HepG2 (cell line): ENCODE results near the gene DUSP22. TPM values are rescaled to one million over a fixed set of nuclear protein-coding genes. Genes with fewer than 3 reads are reported as not detected.
A peak's percentile ranks its signal among the peaks of the same experiment; 100 is the strongest.

Source experiments
- ATAC-seq: fragments of 200-7000 bp; cut with Tn5 transposase; 3 replicates; pipeline ENCODE4 v1.9.1; 2020; ENCODE audit warnings: mild to moderate bottlenecking, moderate library complexity
- BruUV-seq: library from RNA; stranded (reverse); fragments of 400-500 nt; replicated peaks from 2 replicates; lab custom pipeline; 2021; lab: Mats Ljungman, UMichigan
- CTCF ChIA-PET: fragments of 300-600 bp; formaldehyde crosslinking; extraction: SDS; loops from one replicate; lab custom pipeline; 2021; ENCODE audit warnings: low total read pairs, inconsistent platforms, low intra/inter-chr PET ratio; lab: Yijun Ruan, JAX
- POLR2A ChIA-PET: fragments of 350-600 bp; sonication (Branson Sonifier 250); formaldehyde crosslinking; loops from one replicate; lab custom pipeline; 2020; ENCODE audit warnings: antibody characterized with exemption, inconsistent platforms; lab: Yijun Ruan, JAX
- DNase-seq: peaks from one replicate; pipeline ENCODE4 v3.0.0-alpha.2; 2015; ENCODE audit warnings: low spot score
- FAIRE-seq: peaks from 3 replicates; lab custom pipeline; 2011; peaks lifted over from hg19 to GRCh38; lab: Jason Lieb, UNC
- H2AFZ ChIP-seq: one replicate; pipeline ENCODE4 v1.6.1; 2011; ENCODE audit warnings: low read length, inconsistent platforms
- H3K27ac ChIP-seq: fragments of 300-600 bp; 3 replicates; pipeline ENCODE4 v1.8.0; 2011; ENCODE audit warnings: mixed run types, mild to moderate bottlenecking, mixed read lengths, low read length, inconsistent platforms; ENCODE audit not compliant: insufficient read depth; ENCODE audit errors: extremely low read length
- H3K27me3 ChIP-seq, 2 experiments: fragments of 200-600 bp in 1 of 2; 2 replicates in 1 of 2; 3 replicates in 1 of 2; pipeline versions ENCODE4 v1.6.0 to v1.8.0; 2011; ENCODE audit warnings: low read length in 2 of 2, mild to moderate bottlenecking in 2 of 2, moderate library complexity in 2 of 2, inconsistent platforms in 1 of 2; ENCODE audit not compliant: insufficient read depth in 2 of 2, control insufficient read depth in 1 of 2
- H3K36me3 ChIP-seq, 2 experiments: fragments of 200-600 bp in 1 of 2; replicated peaks in 1 of 2; 2 replicates in 1 of 2; 3 replicates in 1 of 2; pipeline versions ENCODE4 v1.5.1 to v1.8.0; 2011; ENCODE audit warnings: low read length in 2 of 2, inconsistent platforms in 1 of 2; ENCODE audit not compliant: insufficient read depth in 2 of 2, control insufficient read depth in 1 of 2
- H3K4me1 ChIP-seq: 2 replicates; pipeline ENCODE4 v1.5.1; 2012; ENCODE audit warnings: low read length, inconsistent platforms; ENCODE audit not compliant: insufficient read depth
- H3K4me2 ChIP-seq: 2 replicates; pipeline ENCODE4 v1.6.0; 2011; ENCODE audit warnings: low read depth, low read length, inconsistent platforms
- H3K4me3 ChIP-seq, 3 experiments: fragments of 200-600 bp in 1 of 3; sonication (generic), shearing (Covaris generic) in 1 of 3; replicated peaks in 1 of 3; 2 replicates each; pipeline ENCODE4 v1.5.1; 2011 to 2016; ENCODE audit warnings: low read length in 3 of 3, inconsistent platforms in 2 of 3, low read depth in 2 of 3, mild to moderate bottlenecking in 2 of 3, control low read depth in 1 of 3, mixed read lengths in 1 of 3; ENCODE audit not compliant: insufficient read depth in 1 of 3
- H3K79me2 ChIP-seq: one replicate; pipeline ENCODE4 v1.6.1; 2011; ENCODE audit warnings: low read length, inconsistent platforms; ENCODE audit not compliant: insufficient read depth
- H3K9ac ChIP-seq: 2 replicates; pipeline ENCODE4 v1.6.0; 2011; ENCODE audit warnings: mild to moderate bottlenecking, low read depth, low read length, inconsistent platforms; ENCODE audit not compliant: insufficient read depth
- H3K9me3 ChIP-seq: 2 replicates; pipeline ENCODE4 v1.5.1; 2012; ENCODE audit warnings: mild to moderate bottlenecking, low read length
- H4K20me1 ChIP-seq: 2 replicates; pipeline ENCODE4 v1.6.0; 2011; ENCODE audit warnings: inconsistent platforms, mild to moderate bottlenecking, low read length, moderate library complexity; ENCODE audit not compliant: insufficient read depth
- BRD4 ChIP-seq: sonication (generic); formaldehyde crosslinking; IDR thresholded peaks from 2 replicates; pipeline ENCODE4 v1.4.0; 2020; ENCODE audit warnings: missing genetic modification reagents
- BRF2 ChIP-seq: sonication (generic); formaldehyde crosslinking; IDR thresholded peaks from 2 replicates; pipeline ENCODE4 v1.8.1; 2022; ENCODE audit warnings: mild to moderate bottlenecking, missing genetic modification reagents
- CHD2 ChIP-seq: IDR thresholded peaks from 2 replicates; pipeline ENCODE4 v1.6.1; 2011; ENCODE audit warnings: low read depth, low read length, improper control_type of control experiment
- GFI1 ChIP-seq: sonication (generic); formaldehyde crosslinking; IDR thresholded peaks from 2 replicates; pipeline ENCODE4 v1.5.0; 2020; ENCODE audit warnings: missing genetic modification reagents, mild to moderate bottlenecking, borderline replicate concordance
- NR1H2 ChIP-seq: sonication (generic); formaldehyde crosslinking; IDR thresholded peaks from 2 replicates; pipeline ENCODE4 v1.8.1; 2022; ENCODE audit warnings: low read depth, missing genetic modification reagents, borderline replicate concordance
- POLR2AphosphoS5 ChIP-seq: IDR thresholded peaks from 2 replicates; pipeline ENCODE4 v1.6.1; 2012; ENCODE audit warnings: low read depth, low read length
- SALL2 ChIP-seq: sonication (generic); formaldehyde crosslinking; IDR thresholded peaks from 2 replicates; pipeline ENCODE4 v1.8.1; 2023; ENCODE audit warnings: mild to moderate bottlenecking, missing genetic modification reagents, inconsistent platforms
- SYNCRIP ChIP-seq: fragments of 200-400 bp; formaldehyde crosslinking; IDR thresholded peaks from 2 replicates; pipeline ENCODE4 v1.6.1; 2018; ENCODE audit warnings: mild to moderate bottlenecking, low read depth, low read length; ENCODE audit not compliant: insufficient read depth
- ZFAT ChIP-seq: sonication (generic); formaldehyde crosslinking; conservative IDR thresholded peaks from 2 replicates; pipeline ENCODE4 v1.8.1; 2023; ENCODE audit warnings: missing genetic modification reagents, inconsistent platforms
- ZMAT5 ChIP-seq: sonication (generic); formaldehyde crosslinking; IDR thresholded peaks from 2 replicates; pipeline ENCODE4 v1.5.0; 2020; ENCODE audit warnings: mild to moderate bottlenecking, low read depth, missing genetic modification reagents, borderline replicate concordance
- WGBS: methylation state at CpG from one replicate; pipeline ENCODE4 v1.1.6; 2017; ENCODE audit warnings: low lambda C conversion rate; 5-methylcytosine and 5-hydroxymethylcytosine counted together
- in situ Hi-C: cut with HindIII; loops from 2 replicates; pipeline ENCODE4 v1.10.0; 2017; ENCODE audit warnings: low pct_unique_long_range_greater_than_20kb; ENCODE audit not compliant: extremely low pct_ligation_motif_present
- intact Hi-C: fragments of 100-400 bp; cut with micrococcal nuclease; formaldehyde crosslinking; loops from one replicate; pipeline ENCODE4 v1.10.0; 2022; ENCODE audit not compliant: unreplicated experiment
- polyA plus RNA-seq, 8 experiments: library from polyadenylated mRNA; depleted of rRNA in 3 of 8; stranded (reverse) in 7 of 8; unstranded in 1 of 8; fragments of >200 nt; fragmentation: Illumina TruSeq in 4 of 8; extraction: Trizol in 4 of 8; gene quantifications; 2 replicates each; pipeline versions ENCODE4 v1.2.1 to v1.2.3, GENCODE V29; 2011 to 2016; ENCODE audit warnings: low read depth in 4 of 8, missing spikeins in 1 of 8, mixed read lengths in 1 of 8; ENCODE audit not compliant: insufficient read depth in 1 of 8
- total RNA-seq, 5 experiments: library from RNA; depleted of rRNA; stranded (reverse); fragments of >200 nt; fragmentation: Illumina TruSeq; extraction: Trizol; gene quantifications; 2 replicates each; pipeline ENCODE4 v1.2.3, GENCODE V29; 2016; ENCODE audit warnings: low read depth in 1 of 5
- TF ChIP-seq, protein P1 (sequence below): sonication (generic); formaldehyde crosslinking; IDR thresholded peaks from 2 replicates; pipeline ENCODE4 v1.4.0; 2020; ENCODE audit warnings: missing genetic modification reagents
- TF ChIP-seq, protein P2 (sequence below): sonication (generic); formaldehyde crosslinking; IDR thresholded peaks from 2 replicates; pipeline ENCODE4 v1.4.0; 2020; ENCODE audit warnings: missing genetic modification reagents

The DUSP22 gene
- total and polyA plus RNA-seq, 2 of the 13 experiments (the other 11 are each of a cell fraction or from before 2014, with no cell fraction given), result 20.2 to 32.8 TPM

GRCh38 chr6:358432-358831, 66.1 kb downstream of the DUSP22 start:
- ChIA-PET CTCF (no interaction called here), POLR2A (no interaction called here)
- Histone ChIP-seq H4K20me1 (no peaks in the 10 kb centered on the region), H3K4me3 (no peak overlapping the region), H3K27ac (no peak overlapping the region), H2AFZ (no peak overlapping the region), H3K4me2 (no peak overlapping the region), H3K9ac (no peak overlapping the region), H3K9me3 (no peaks in the 10 kb centered on the region), H3K79me2 (no peaks in the 10 kb centered on the region), H3K36me3 (no peaks in the 10 kb centered on the region), H3K27me3 (peaks cover 0 to 12% of the 10 kb centered on the region in 2 experiments; a peak in 3 of 5 replicates), H3K4me1 (peaks cover 16% of the 10 kb centered on the region)
- BruUV-seq, result no TSS peak
- DNase-seq (no peak), ATAC-seq (peak; percentile 4; the same call in 2 of the 3 replicates), FAIRE-seq (no peak)
- 36% methylated on average over 4 of the region's 4 CpGs for WGBS
- TF ChIP-seq, protein P1, sequence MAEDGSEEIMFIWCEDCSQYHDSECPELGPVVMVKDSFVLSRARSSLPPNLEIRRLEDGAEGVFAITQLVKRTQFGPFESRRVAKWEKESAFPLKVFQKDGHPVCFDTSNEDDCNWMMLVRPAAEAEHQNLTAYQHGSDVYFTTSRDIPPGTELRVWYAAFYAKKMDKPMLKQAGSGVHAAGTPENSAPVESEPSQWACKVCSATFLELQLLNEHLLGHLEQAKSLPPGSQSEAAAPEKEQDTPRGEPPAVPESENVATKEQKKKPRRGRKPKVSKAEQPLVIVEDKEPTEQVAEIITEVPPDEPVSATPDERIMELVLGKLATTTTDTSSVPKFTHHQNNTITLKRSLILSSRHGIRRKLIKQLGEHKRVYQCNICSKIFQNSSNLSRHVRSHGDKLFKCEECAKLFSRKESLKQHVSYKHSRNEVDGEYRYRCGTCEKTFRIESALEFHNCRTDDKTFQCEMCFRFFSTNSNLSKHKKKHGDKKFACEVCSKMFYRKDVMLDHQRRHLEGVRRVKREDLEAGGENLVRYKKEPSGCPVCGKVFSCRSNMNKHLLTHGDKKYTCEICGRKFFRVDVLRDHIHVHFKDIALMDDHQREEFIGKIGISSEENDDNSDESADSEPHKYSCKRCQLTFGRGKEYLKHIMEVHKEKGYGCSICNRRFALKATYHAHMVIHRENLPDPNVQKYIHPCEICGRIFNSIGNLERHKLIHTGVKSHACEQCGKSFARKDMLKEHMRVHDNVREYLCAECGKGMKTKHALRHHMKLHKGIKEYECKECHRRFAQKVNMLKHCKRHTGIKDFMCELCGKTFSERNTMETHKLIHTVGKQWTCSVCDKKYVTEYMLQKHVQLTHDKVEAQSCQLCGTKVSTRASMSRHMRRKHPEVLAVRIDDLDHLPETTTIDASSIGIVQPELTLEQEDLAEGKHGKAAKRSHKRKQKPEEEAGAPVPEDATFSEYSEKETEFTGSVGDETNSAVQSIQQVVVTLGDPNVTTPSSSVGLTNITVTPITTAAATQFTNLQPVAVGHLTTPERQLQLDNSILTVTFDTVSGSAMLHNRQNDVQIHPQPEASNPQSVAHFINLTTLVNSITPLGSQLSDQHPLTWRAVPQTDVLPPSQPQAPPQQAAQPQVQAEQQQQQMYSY (CRISPR knock-in tag), result no peak
- TF ChIP-seq SALL2 (no peak), CHD2 (no peak), POLR2AphosphoS5 (no peak), ZFAT (CRISPR knock-in tag) (no peak), ZMAT5 (CRISPR knock-in tag) (no peak), NR1H2 (CRISPR knock-in tag) (no peak), BRF2 (CRISPR knock-in tag) (no peak), GFI1 (CRISPR knock-in tag) (no peak), SYNCRIP (no peak), BRD4 (CRISPR knock-in tag) (no peak)
- TF ChIP-seq, protein P2, sequence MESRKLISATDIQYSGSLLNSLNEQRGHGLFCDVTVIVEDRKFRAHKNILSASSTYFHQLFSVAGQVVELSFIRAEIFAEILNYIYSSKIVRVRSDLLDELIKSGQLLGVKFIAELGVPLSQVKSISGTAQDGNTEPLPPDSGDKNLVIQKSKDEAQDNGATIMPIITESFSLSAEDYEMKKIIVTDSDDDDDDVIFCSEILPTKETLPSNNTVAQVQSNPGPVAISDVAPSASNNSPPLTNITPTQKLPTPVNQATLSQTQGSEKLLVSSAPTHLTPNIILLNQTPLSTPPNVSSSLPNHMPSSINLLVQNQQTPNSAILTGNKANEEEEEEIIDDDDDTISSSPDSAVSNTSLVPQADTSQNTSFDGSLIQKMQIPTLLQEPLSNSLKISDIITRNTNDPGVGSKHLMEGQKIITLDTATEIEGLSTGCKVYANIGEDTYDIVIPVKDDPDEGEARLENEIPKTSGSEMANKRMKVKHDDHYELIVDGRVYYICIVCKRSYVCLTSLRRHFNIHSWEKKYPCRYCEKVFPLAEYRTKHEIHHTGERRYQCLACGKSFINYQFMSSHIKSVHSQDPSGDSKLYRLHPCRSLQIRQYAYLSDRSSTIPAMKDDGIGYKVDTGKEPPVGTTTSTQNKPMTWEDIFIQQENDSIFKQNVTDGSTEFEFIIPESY, result no peak
- intact Hi-C loops (no loop called here), in situ Hi-C loops (no loop called here)
